Activated CD4-positive, alpha-beta T cell treated with anti-CD3 and anti-CD28 coated beads, Interleukin-2, amount 50 U/mL, for 1 hour (primary cell): ENCODE data around the gene UBC.
"Not testable (repeated sequence)": the region's sequence is repeated elsewhere in the genome, so short reads cannot be mapped to it uniquely, and the experiment has no call there.

Source experiments
- DNase-seq: peaks from one replicate; pipeline ENCODE4 v3.0.0-alpha.2; 2020

The UBC gene

GRCh38 chr12:124913474-124914391, 717 bp downstream of the UBC start:
- DNase-seq, result peak; percentile 94

GRCh38 chr12:124912529-124913287, 1.7 kb downstream of the UBC start:
- DNase-seq, result not testable (repeated sequence)

- DNase-seq, result not testable (repeated sequence)
Observed at GRCh38 chr12:124911521-124911920, 2.9 kb downstream of the UBC start.

GRCh38 chr12:124910561-124911478, 3.6 kb downstream of the UBC start:
- DNase-seq, result no peak

- DNase-seq, result no peak
Observed at GRCh38 chr12:124909831-124910560, 4.5 kb downstream of the UBC start.

GRCh38 chr12:124906606-124907261, 7.7 kb downstream of the UBC start:
- DNase-seq, result peak; percentile 87

- DNase-seq, result no peak
Observed at GRCh38 chr12:124904306-124905098, 9.9 kb downstream of the UBC start.

GRCh38 chr12:124902916-124903315, 11.5 kb downstream of the UBC start:
- no peak for DNase-seq

- no peak for DNase-seq
Observed at GRCh38 chr12:124901003-124901402, 13.4 kb downstream of the UBC start.

GRCh38 chr12:124900345-124900795, 14.1 kb downstream of the UBC start:
- not testable (repeated sequence) for DNase-seq

- DNase-seq, result no peak
Observed at GRCh38 chr12:124898923-124899294, 15.5 kb downstream of the UBC start.

- DNase-seq, result peak; percentile 59
Observed at GRCh38 chr12:124898200-124898922, 16.1 kb downstream of the UBC start.

- DNase-seq, result no peak
Observed at GRCh38 chr12:124896461-124896860, 18.0 kb downstream of the UBC start.

- no peak for DNase-seq
Observed at GRCh38 chr12:124893792-124894516, 20.5 kb downstream of the UBC start.

GRCh38 chr12:124888260-124888659, 26.2 kb downstream of the UBC start:
- DNase-seq, result no peak

- DNase-seq, result not testable (repeated sequence)
Observed at GRCh38 chr12:124887766-124888165, 26.7 kb downstream of the UBC start.

GRCh38 chr12:124884587-124885438, 29.6 kb downstream of the UBC start:
- no peak for DNase-seq
